ENCODE data around the gene ZNF610.

The ZNF610 gene

DNA sequence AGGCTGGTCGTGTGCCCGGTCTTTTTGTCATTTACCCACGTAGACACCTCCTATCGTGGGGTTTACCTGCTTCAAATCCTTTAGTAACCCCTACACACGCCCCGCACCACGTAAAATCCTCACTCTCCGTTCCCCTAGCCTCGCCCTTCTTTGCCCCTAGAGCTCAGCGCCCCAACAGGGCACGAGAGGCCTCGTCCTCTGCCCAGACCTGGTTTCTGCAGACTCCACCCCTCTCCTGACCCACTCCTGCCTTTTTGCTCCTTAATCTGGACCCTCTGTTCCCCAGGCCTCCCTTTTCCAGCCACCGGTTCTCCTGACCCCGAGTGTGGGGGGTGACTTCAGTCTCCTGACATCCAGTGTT, 62.0 kb downstream of the ZNF610 start:
- DNase-seq = no peak

DNA sequence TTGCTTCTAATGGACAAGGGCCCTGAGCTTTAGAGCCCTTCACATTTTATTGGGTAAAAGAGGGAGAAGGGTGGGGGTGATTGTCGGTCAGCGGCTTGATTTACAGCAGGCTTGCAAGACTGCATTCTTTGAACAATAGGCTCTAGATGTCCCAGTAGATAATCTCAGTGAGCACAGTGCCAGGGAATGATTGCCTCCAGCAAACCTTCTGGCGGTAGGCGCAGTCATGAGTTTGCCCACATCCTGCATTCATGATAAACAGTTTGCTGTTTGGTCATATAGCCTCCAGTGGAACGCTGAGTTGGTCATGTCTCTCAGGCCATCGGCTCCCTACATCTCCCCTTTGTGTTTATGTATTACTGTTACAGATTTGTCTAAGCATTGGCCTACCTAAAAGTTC, 74.2 kb downstream of the ZNF610 start:
- DNase-seq = no peak

DNA sequence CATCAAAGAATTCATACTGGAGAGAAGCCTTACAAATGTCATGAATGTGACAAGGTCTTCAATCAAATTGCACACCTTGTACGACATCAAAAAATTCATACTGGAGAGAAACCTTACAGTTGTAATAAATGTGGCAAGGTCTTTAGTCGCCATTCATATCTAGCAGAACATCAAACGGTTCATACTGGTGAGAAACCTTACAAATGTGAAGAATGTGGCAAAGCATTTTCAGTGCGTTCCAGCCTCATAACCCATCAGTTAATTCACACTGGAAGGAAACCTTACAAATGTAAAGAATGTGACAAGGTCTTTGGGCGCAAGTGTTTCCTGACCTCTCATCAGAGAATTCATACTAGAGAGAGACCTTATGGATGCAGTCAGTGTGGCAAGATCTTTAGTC, 79.7 kb downstream of the ZNF610 start:
- no peak for DNase-seq

Data from Kasumi-1 (cell line).